HG02885 (cell line): Measurements from ENCODE around the gene PSMC6.
"Not testable (repeated sequence)": the region's sequence is repeated elsewhere in the genome, so short reads cannot be mapped to it uniquely, and the experiment has no call there.

Source experiments
- ATAC-seq: cut with Tn5 transposase; IDR thresholded peaks from one replicate; pipeline ENCODE4 v1.9.1; 2021; ENCODE audit warnings: mild to moderate bottlenecking; ENCODE audit not compliant: unreplicated experiment, poor library complexity

Gene PSMC6

GRCh38 chr14:52711666-52712065 lies 4.7 kb downstream of the PSMC6 start:
- no peak for ATAC-seq

DNA sequence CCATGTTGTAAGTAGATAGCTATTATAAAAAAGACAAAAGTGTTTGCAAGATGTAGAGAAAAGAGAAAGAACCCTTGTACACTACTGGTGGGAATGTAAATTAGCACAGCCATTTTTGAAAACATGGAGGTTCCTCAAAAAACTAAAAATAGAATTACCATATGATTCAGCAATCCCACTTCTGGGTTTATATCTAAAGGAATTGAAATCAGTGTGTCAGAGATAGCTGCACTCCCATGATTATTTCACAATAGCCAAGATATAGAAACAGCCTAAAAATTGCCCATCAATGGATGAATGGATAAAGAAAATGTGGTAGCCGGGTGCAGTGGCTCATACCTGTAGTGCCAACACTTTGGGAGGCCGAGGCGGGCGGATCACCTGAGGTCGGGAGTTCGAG lies 9.2 kb downstream of the PSMC6 start:
- ATAC-seq, result no peak

DNA sequence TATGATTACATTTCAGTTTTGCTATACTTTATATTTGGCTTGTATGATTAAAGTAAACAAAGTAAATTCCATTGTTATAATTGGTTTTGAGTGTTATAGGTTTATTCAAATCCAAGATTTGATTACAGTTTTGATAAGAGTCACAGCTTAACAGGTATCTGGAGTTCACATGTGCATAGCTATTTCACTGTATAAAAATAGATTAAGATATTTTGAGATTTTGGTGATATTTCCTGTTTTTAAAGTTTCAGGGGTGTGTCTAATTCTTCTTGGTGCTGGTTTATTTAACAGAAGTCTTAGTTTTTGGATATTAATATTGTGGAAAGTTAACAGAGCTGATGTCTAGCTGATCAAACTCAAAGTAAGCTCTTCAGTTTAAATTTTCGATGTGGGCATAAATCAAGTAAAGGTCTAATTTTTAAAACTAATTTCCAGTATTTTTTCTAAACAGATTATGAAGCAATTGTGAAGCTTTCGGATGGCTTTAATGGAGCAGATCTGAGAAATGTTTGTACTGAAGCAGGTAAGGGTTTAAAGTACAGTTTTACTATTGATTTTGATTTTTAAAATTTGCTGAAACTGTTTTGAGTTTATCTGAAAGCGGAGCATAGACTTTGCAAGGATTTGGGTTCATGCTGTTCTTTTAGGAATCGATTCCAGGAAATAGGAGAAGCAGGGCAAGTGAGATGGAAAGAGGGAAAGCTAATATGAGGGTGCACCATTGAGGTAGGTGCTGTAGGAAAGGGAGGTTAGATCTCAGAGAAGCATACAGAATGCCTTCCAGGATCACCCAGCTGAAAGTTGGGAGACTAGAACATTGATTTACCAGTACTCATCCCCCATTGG lies 16.7 kb downstream of the PSMC6 start:
- ATAC-seq, result no peak

DNA sequence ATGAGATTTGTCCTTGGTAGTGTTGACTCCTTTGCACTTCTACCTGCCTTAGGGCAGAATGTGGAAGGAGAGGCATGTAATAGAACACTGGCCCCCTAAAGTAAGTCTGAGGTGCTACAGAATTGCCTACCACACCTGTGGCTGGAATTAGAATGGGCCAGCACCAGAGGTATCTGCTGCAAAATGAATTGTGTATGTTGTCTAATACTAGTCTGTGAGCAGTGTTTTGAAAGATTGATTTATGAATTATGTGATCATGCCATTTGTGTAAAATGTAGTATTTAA lies 17.3 kb downstream of the PSMC6 start:
- no peak for ATAC-seq

DNA sequence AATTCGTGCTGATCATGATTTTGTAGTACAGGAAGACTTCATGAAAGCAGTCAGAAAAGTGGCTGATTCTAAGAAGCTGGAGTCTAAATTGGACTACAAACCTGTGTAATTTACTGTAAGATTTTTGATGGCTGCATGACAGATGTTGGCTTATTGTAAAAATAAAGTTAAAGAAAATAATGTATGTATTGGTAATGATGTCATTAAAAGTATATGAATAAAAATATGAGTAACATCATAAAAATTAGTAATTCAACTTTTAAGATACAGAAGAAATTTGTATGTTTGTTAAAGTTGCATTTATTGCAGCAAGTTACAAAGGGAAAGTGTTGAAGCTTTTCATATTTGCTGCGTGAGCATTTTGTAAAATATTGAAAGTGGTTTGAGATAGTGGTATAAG lies 20.5 kb downstream of the PSMC6 start:
- not testable (repeated sequence) for ATAC-seq

GRCh38 chr14:52729035-52729434 lies 22.0 kb downstream of the PSMC6 start:
- not testable (repeated sequence) for ATAC-seq

- ATAC-seq, result no peak
Observed at GRCh38 chr14:52729585-52729924, 22.6 kb downstream of the PSMC6 start.

DNA sequence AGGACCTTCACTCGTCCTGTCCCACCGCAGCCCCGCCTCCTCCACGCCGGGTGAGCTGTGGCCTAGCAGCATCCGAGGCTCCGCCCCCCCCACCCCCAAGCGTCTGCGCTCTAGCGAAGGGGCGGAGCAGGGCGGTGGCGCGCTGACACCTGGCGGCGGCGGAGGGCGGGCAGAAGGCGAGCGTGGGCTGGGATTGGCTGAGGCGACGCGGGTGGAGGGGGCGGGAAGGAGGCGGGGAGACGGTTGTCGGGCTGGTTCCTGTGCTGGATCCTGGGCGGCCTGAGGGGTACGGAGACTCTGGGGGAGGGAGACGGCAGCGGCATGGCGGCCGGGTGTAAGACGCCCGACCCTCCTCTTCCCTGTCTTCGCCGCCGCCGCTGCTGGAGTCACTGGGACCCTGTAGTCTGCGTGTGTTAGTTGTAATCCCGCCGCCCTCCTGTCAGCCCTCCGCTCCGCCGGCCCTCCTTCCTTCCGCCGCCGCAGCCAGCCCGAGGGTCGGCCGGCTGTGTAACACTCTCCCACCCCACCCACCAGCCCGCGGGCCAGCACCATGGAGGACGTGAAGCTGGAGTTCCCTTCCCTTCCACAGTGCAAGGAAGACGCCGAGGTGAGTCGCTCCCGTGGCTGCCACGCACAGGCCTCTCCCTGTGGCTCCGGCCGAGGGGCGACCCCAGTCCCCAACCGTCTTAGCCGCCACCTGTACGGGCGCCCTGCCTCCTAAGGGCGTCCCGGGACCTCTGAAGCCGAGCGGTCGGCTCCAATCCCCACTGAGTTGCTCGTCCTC lies 23.1 kb downstream of the PSMC6 start, which contains the start of gene STYX:
TSS of gene STYX (plus strand) at position 242 of the 784 bp plus-strand sequence. CDS start at position 551, 309 bp downstream.
- ATAC-seq, result peak; percentile 94

- no peak for ATAC-seq
Observed at GRCh38 chr14:52730709-52731111, 23.7 kb downstream of the PSMC6 start.

DNA sequence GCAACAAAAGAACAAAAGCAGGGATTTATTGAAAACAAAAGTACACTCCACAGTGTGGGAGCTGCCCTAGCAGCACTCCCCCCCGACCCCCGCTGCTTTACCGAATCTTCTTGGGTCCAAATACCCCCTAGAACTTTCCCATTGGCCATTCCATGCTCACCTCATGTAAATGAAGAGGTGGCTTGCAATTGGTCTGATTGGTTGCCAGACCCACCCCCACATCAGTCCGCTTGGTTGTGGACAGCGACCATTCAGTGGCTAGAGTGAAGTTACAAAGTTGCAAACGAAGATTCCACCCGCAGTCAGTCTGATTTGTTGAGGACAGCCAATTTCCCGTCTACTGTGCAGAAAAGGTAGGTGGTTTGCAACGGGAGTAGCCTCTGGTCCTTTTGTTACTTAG lies 26.8 kb downstream of the PSMC6 start:
- no peak for ATAC-seq

DNA sequence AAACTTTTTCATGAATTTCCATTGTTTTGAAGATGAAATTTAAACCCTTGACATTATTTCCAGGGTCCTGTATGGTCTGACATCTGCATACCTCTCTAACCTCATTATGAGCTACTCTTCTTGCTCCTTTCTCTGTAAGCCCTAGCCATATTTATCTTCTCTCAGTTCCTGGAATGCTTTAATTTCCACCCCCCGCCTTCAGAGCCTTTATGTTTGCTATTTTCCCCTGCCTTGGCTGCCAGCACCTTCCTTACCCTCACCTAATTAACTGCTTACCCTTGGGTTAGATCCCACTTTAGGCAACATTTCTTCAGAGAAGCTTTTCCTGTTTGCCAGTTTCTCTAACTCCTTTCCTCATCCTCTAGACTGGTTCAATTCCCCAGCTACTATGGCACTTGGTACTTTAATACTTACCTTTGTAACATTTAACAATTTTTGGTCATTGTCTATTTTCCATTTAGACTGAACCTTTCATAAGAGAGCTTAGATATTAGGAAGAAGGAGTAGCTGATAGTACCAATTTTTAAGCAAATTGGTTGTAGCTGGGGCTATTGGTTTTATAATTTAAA lies 29.0 kb downstream of the PSMC6 start:
- ATAC-seq, result no peak

DNA sequence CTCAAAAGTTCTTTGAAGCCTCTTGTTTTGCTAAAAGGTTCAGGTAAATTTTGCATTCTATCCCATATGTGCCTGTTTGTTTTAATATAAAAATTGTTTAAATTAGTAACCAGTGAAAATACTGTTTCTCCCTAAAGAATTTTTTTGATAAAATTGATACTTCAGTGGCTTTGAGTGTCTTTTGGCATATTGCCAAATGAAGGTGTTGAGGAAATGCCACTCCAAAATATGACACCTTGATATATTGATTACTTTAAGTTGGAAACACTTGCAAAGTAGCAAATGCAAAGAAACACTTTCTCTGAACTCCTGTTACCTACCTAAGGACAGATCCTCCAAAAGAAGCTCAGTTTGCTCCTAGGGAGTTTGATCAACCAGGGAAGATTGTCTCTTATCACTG lies 31.4 kb downstream of the PSMC6 start:
- ATAC-seq, result no peak

- ATAC-seq, result no peak
Observed at GRCh38 chr14:52740751-52741150, 33.8 kb downstream of the PSMC6 start.

DNA sequence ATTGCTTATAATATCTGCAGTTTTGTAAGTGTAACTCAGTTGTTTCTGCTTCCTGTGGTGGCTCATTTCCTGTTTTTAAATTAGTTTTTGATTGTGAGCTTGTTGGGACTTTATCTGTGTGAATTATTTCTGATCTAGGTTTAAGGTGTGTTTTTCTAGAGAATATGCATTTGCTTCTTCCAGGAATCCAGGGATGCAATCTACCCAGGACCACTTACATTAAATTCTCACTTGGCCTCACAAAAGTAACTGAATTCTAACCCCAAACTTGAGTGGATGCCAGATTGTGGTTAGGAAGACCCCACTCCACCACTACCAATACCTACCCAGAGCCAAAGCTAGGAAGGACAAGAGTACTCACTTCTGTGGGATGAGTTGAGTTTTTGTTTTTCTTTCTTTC lies 34.9 kb downstream of the PSMC6 start:
- no peak for ATAC-seq

- no peak for ATAC-seq
Observed at GRCh38 chr14:52748647-52749292, 41.8 kb downstream of the PSMC6 start.

GRCh38 chr14:52755607-52756316 lies 48.8 kb downstream of the PSMC6 start:
- no peak for ATAC-seq

DNA sequence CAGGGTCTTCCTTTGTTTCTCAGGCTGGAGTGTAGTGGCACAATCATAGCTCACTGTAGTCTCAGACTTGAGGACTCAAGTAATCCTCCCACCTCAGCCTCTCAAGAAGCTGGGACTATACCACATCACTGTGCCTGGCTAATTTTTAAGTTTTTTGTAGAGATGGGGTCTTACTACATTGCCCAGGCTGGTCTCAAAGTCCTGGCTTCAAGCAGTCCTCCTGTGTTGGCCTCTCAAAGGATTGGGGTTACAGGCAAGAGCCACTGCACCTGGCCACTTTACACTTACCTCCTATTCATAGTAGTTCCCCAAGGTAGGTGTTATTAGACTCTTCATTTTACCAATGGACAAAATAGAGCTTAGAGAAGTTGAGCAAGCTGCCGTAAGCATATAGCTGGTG lies 52.1 kb downstream of the PSMC6 start:
- ATAC-seq, result no peak

GRCh38 chr14:52762923-52763322 lies 55.9 kb downstream of the PSMC6 start:
- ATAC-seq, result not testable (repeated sequence)

DNA sequence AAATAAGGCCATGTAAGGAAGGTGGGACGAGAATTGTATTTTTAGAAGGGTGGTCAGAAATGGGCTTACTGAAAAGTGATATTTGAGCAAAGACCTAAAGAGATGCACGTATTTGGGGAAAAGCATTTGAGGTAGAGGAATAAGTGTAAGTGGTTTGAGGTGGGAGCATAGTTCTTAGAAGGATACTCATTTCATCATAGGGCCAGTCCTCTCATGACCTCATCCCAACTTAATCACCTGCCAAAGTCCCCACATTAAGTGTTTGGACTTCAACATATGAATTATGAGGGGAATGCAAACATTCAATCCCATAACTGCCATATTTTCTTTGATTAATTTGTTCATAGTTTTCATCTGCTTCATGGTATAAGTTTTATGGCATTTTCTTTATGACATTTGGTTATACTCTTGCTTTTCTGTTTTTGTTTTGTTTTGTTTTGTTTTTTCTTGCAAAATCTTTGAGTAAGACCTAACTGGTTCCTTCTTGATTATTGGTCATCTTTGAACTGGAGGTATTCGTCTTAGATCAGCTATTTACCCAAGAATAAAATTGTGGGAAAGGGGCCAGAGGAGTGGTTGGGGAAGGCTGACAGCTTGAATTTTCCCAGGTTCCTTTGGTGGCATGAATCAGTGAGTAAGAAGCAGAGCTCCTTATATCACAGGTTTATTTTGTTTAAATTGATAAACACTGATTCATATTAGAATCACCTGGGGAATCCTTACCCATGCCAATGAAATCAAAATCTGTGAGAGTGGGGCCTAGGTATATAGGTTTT lies 60.2 kb downstream of the PSMC6 start:
- no peak for ATAC-seq

- ATAC-seq, result no peak
Observed at GRCh38 chr14:52769887-52770286, 62.9 kb downstream of the PSMC6 start.
